GM18951 (cell line): ENCODE measurements around the gene TEDC1.

Experiments
- POLR2A ChIP-seq: IDR thresholded peaks from 4 replicates; pipeline ENCODE4 v1.6.1; 2011; ENCODE audit warnings: mild to moderate bottlenecking; ENCODE audit not compliant: insufficient read length, insufficient read depth; ENCODE audit errors: extremely low read depth
- in situ Hi-C: fragments of 300-500 bp; cut with MboI; formaldehyde crosslinking; loops from one replicate; pipeline ENCODE4 v1.12.0; 2022; ENCODE audit warnings: low sequenced_read_pairs, mixed read lengths, inconsistent platforms; ENCODE audit not compliant: unreplicated experiment

TEDC1 gene

GRCh38 chr14:105529319-105529568 lies 38.2 kb downstream of the TEDC1 start:
- in situ Hi-C loops = no loop called here

GRCh38 chr14:105529569-105530284 lies 38.7 kb downstream of the TEDC1 start:
- in situ Hi-C loops = no loop called here
- no peak for TF ChIP-seq POLR2A

More at GRCh38 chr14:105529319-105529568, 38.2 kb downstream of the TEDC1 start:
- no peak for TF ChIP-seq POLR2A

GRCh38 chr14:105530285-105531087 lies 39.4 kb downstream of the TEDC1 start:
- no peak for TF ChIP-seq POLR2A
- in situ Hi-C loops = no loop called here

GRCh38 chr14:105531088-105531893 lies 40.2 kb downstream of the TEDC1 start:
- no peak for TF ChIP-seq POLR2A

GRCh38 chr14:105531894-105532623 lies 41.0 kb downstream of the TEDC1 start:
- in situ Hi-C loops = no loop called here
- TF ChIP-seq POLR2A = no peak

More at GRCh38 chr14:105531088-105531893, 40.2 kb downstream of the TEDC1 start:
- in situ Hi-C loops = no loop called here

GRCh38 chr14:105532735-105533141 lies 41.7 kb downstream of the TEDC1 start:
- in situ Hi-C loops = no loop called here
- no peak for TF ChIP-seq POLR2A

GRCh38 chr14:105533391-105533790 lies 42.3 kb downstream of the TEDC1 start:
- in situ Hi-C loops = no loop called here
- TF ChIP-seq POLR2A = no peak

GRCh38 chr14:105533811-105534498 lies 42.9 kb downstream of the TEDC1 start:
- TF ChIP-seq POLR2A = no peak
- in situ Hi-C loops = no loop called here

GRCh38 chr14:105534586-105534985 lies 43.5 kb downstream of the TEDC1 start:
- TF ChIP-seq POLR2A = no peak
- in situ Hi-C loops = no loop called here

GRCh38 chr14:105536051-105536450 lies 45.0 kb downstream of the TEDC1 start:
- in situ Hi-C loops = no loop called here
- TF ChIP-seq POLR2A = no peak

- in situ Hi-C loops = no loop called here
- TF ChIP-seq POLR2A = no peak
These were observed 45.9 kb downstream of the TEDC1 start for GRCh38 chr14:105536691-105537579.
